ENCODE measurements around the gene USH1G.
"Not testable (repeated sequence)": the region's sequence is repeated elsewhere in the genome, so short reads cannot be mapped to it uniquely, and the experiment has no call there.

Gene USH1G

DNA sequence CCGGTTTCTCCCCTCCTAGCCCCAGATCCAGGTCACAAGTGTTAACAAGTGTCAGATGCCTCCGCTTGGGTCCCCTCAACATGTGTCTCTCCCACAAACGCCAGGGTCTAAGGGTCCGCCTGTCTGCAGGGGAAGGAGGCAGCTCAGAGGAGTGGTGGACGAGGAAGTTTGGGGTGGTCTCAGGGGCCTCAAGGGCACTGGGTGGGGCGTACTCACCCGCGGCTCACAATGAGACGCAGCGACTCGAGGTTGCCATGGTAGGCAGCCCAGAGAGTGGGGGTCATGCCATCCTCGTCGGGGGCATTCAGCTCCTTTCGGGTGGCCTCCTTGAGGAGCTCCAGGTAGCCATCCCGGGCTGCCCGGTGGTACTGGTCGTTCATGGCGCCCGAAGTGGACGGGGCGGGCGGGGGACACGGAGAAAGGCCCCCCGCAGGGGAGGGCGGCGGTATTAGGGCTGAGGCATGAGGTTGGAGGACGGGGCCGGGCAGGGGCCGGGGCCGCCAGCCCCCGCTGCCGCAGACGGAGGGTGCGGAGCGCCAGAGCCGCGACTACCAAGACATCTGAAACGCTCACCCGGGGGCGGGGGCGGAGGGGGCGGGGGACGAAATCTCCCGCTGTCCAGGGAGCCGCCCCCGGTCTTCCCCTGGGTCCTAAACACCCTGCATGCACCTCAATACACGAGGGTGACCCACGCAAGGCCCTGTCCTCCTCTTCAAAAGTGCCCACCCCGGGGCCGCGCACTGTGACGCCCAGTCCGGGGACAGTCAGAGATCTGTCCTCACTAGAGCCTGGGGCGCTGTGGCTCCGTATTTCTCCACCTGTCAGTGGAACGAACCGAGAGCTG, at the start of gene USH1G:
Gene USH1G (minus strand): TSS at position 562 of the 844 bp plus-strand sequence. CDS start 182 bp downstream, at position 380.
- no peak within 1 kb of the TSS for H3K27ac ChIP-seq
- no peak for DNase-seq (ENCODE audit: low read depth, low spot score)

DNA sequence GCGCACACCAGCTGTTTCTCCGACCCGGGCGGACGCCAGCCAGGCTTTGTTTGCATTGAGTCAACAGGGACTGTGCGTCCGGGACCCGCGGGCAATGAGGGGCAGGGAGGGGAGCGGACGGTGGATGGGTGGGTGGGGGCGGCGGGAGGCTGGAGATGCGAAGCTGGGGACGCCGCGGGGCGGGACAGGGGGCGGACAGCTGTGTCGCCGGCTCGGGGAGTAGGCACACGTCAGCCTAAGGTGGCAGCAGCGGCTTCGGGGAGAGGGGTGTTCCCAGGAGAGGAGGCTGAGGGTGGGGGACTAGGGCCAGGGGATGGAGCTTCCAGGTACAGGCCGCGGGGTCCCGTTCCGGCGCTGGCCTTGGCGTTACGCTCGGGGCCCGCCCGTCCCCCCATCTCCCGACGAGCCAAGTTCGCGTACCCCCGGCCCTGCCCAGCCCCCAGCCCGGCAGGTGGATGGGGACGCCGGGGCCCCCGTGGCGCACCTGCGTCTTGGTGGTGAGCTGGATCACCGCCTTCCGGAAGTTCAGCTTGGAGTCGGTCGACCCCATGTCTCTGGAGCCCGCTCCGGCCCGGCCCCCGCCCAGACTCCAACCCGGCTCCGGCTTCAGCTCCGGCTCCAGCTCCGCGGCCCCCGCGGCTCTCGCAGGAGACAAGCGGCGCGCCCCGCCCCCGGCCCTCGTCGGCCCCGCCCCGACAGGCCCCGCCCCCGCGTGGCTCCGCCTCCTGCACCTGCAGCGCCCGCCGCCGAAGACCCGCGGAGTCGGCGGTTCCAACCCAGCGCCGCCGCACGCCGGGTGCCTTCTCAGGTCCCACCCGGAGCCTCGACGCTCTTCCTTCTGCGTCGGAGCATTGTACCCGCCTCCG, 49.3 kb upstream of the USH1G start, which contains the start of gene HID1:
Gene HID1 (minus strand): TSS at position 653 of the 866 bp plus-strand sequence. CDS start 103 bp downstream, at position 550.
- H3K27ac ChIP-seq, result no peak within 1 kb of the TSS
- DNase-seq (ENCODE audit: low read depth, low spot score), result no peak

DNA sequence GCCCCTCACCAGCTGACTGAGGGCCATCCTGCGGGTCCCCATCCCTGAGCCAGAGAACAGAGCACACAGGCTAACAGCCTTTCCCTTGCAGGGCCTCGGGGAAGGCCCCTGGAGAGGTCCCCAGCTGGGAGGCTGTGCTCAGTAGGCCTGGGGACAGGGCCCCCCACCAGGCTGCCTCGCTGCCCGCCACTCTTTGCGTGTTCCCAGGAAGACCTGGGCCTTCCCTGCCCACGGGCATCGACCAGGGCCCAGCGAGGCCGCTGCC, 48.7 kb upstream of the USH1G start:
- H3K27ac ChIP-seq, result no peak overlapping the region
- no peak for DNase-seq (ENCODE audit: low read depth, low spot score)

GRCh38 chr17:74971069-74971841, 48.2 kb upstream of the USH1G start:
- no peak for DNase-seq (ENCODE audit: low read depth, low spot score)
- H3K27ac ChIP-seq, result no peak overlapping the region

DNA sequence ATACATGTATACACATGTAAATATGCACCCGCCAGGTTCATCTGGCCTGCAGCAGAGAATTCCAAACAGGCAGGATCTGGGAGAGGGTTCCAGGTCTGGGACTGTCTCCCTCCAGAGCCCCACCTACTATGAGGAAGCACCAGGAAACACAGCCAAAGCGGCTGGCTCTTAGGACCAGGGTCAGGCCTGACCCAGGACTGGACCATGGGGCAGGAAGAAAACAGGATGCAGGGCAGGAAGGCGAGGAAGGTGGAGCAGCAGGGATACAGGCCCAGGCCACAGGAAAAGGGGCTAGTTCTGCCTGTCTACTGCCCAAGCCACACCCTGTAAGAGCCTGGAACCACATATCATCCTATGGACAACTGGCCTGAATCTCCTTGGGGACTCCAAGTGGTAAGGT, 47.3 kb upstream of the USH1G start:
- no peak for DNase-seq (ENCODE audit: low read depth, low spot score)
- no peak overlapping the region for H3K27ac ChIP-seq

- DNase-seq (ENCODE audit: low read depth, low spot score); H3K27ac ChIP-seq: not testable (repeated sequence)
These were observed 46.4 kb upstream of the USH1G start for GRCh38 chr17:74969501-74969900.

DNA sequence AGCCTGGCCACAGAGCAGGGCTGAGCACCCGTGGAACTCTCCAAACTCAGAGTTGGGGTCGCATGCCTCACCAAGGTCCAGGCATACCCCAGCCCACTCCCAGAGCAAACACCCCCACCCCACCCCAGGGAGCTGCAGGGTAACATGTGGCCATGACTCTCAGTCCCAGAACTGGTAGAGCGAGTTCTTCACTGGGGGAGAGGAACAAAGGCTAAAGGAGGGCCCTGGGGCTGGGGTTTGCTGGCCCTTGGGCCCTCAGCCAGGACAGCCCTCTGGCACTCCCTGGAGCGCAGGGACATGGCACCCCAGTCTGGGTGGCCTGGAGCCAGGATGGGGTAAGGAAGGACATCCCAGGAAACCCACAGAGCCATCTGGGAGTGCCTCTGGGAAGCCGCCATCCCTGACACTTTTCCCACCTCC, 45.3 kb upstream of the USH1G start:
- H3K27ac ChIP-seq, result no peak overlapping the region
- DNase-seq (ENCODE audit: low read depth, low spot score), result no peak

DNA sequence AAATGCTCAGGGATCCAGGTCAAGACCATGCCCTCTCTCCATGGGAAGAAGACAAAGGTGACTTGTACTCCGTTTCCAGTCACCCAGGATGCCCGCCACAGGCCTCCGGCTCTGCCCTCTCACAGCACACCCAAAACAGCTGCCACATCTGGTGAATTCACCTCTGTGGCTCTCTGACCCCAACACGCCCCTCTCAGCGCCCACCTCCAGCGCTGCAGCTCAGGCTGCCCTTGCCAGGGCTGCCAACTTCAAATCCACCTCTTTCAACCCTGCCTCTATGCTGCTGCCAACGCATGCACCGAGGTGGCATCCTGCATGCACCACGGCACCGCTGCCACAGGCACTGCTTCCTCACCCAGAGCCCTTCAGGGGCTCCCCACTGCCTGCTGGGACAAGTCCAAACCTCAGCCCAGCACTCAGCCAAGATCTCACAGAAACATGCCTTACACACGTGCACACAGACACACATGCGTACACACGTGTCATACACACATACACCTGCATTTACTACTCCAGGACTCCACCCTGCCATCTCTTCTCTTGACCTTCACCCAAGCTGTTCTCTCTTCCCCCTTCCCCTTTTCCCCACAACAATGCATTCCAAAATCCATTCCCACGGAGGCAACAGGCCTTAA, 42.0 kb upstream of the USH1G start:
- no peak overlapping the region for H3K27ac ChIP-seq
- no peak for DNase-seq (ENCODE audit: low read depth, low spot score)

GRCh38 chr17:74964246-74964761, 41.2 kb upstream of the USH1G start:
- H3K27ac ChIP-seq, result no peak overlapping the region
- no peak for DNase-seq (ENCODE audit: low read depth, low spot score)

DNA sequence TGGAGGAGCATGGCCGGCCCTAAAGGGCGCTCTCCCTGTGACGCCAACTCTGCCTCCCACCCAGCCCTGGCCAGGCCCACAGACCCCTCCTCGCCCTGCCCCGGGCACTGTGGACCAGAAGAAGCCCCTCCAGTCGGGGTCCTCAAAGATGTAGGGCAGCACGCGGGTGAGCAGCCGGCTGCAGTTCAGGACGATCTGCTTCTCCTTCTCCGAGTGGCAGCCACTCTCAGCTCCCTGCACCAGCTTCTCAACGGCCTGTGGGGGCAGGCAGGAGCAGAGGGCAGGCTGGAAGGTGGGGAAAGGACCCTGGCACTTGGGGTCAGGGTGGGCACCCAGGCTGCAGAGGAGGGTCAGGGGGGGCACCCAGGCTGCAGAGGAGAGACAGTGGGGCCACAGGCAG, 40.6 kb upstream of the USH1G start:
- no peak for DNase-seq (ENCODE audit: low read depth, low spot score)
- no peak overlapping the region for H3K27ac ChIP-seq

DNA sequence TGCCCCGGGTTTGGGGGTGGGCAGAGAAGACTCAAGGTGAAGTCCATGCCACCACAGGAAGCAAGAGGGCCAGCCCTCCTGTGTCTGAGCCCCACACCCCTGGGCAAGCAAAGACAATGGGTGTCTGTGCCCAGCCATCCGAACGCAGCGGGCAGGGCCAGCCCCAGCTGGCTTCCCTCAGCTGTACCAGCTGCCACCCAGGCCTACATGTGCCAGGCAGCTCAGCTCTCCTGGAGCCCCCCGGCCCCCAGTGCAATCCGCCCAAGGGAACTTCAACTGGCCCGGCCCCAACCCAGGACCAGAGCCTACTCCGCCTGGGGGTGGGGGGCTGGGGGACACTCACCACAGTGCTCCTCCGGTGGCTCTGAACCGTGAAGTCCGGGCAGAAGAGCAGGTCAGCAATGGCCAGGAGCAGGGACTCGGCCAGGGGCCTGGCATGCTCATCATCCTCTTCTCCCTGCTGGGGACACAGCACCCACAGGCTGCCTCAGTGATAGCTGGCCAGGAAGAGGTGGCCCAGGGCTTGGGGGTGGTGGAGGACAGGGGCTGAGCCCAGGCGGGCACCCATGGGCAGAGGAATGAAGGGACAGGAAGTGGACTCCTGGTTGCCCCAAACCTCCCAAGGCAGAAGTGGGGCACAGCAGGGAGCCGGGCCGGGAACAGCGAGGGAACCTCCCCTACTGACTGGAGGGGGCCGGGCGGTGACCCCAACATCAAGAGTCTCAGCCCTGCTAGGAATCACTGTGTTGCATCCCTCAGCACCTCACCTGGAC, 39.8 kb upstream of the USH1G start:
- DNase-seq (ENCODE audit: low read depth, low spot score), result no peak
- no peak overlapping the region for H3K27ac ChIP-seq

DNA sequence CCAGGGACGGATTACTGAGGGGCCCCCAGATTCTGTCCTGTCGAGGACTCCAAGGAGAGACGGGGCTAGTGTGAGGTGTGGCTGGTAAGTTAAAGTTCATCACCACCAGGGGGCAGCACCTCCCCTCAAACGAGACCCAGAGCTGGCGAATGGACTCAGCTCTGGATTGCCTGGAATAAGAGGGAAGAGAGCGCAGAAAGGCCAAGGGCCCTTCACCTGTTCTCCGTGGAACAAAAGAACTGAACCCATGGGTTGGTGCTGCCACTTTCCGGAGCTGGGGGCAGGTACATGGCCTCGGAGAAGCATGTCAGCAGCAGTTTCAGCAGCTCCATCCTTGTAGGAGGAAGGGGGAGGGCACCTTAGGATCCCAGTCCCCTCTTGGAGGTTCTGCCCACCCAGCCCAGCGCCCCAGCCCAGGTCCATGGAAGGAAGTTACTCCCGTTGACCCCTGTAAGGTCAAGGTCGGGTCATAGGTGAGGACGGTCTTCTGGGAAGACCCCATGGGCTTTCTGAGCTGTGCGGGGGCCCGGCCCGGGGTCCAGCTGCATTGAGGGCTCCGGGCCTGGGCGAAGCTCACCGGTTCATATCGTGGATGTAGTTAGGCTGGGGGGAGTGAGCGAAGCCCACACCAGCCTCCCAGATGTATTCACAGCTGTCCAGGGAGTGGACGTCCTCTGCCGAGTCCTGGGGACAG, 38.7 kb upstream of the USH1G start:
- DNase-seq (ENCODE audit: low read depth, low spot score), result no peak
- no peak overlapping the region for H3K27ac ChIP-seq

- H3K27ac ChIP-seq, result no peak overlapping the region
- no peak for DNase-seq (ENCODE audit: low read depth, low spot score)
These were observed 37.7 kb upstream of the USH1G start for GRCh38 chr17:74960570-74961342.

- no peak overlapping the region for H3K27ac ChIP-seq
- no peak for DNase-seq (ENCODE audit: low read depth, low spot score)
These were observed 36.9 kb upstream of the USH1G start for GRCh38 chr17:74959826-74960515.

DNA sequence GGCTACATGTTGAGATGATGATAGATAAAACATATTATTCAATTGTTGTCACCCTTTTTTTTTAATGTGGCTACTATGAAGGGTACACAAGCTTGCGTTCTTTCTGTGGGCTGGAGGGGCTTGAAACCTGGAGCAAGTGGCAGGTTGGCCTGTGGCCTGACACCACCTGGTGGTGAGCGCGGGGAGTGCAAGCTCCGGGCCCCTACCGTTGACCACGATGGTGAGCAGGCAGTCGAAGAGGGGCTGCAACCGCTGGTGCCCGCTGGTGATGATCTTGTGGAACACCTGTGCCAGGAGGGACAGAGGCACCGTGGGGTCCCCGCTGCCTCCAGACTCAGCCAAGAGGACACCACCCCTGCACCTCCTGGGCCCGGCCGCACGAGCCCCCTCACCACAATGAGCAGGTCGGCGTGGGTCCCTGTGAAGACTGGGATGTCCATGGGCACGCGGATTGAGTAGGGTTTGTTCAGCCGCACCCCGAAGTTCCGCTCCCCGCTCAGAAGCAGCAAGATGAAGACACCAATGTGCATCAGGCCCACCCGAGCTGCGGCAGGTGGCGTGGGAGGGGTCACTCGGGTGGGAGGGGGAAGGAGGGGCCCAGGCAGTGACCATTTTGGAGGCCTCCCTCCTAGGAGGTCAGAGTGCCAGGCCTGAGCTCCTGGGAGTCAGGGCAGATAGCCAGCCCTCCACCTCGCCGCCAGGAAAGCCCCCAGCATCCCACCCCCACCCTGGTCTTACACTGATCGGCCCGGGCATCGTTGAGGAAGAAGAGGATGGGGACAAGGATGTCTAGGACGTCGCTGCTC, 35.1 kb upstream of the USH1G start:
- no peak overlapping the region for H3K27ac ChIP-seq
- DNase-seq (ENCODE audit: low read depth, low spot score), result no peak

DNA sequence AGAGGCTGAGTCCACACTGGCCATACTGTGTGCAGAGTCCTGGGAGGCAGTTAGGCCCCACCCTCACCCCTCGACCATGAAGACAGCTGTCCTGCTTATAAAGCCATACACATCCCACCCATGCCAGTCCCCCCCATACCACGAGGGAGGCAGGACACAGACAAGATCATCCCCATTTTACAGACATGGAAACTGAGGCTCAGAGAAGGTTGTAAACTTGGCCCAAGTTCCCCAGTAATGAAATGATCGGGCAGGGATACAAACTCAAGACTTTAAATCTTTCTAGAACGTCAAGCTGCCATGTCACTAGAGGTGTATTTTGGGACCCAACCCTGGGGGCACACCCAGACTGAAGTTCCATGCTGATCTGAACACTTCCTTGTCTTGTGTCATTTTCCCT, 33.0 kb upstream of the USH1G start:
- no peak for DNase-seq (ENCODE audit: low read depth, low spot score)
- no peak overlapping the region for H3K27ac ChIP-seq

Data from epithelial cell of prostate (primary cell).